ENCODE measurements around the gene FRA10AC1. TPM values are rescaled to one million over a fixed set of nuclear protein-coding genes. Genes with fewer than 3 reads are reported as not detected.
"Not testable (repeated sequence)": the region's sequence is repeated elsewhere in the genome, so short reads cannot be mapped to it uniquely, and the experiment has no call there.

The FRA10AC1 gene
- polyA plus RNA-seq, 1 experiment, result 12.1 TPM

DNA sequence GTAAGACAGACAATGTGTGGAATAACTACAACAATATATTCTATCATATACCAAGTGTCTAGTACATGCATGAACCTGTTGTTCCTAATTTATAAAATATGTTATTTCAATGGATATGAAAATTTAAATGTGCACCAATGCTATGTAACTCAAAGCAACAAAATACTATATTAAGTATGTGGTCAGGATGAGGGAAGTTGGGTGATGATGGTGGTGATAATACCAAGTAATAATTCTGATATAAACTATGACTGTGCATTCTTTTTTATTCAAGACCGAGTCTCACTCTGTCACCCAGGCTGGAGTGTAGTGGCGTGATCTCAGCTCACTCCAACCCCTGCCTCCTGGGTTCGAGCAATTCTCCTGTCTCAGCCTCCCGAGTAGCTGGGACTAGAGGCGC lies 2.1 kb upstream of the FRA10AC1 start:
- Histone ChIP-seq H3K9me3 (ENCODE audit: control insufficient read depth, insufficient read depth, low read length) (no peaks in the 10 kb centered on the region), H3K27ac (ENCODE audit: low read depth, low read length) (no peak overlapping the region), H3K4me3 (ENCODE audit: low read depth, low read length) (no peak overlapping the region), H3K27me3 (ENCODE audit: control insufficient read depth, insufficient read depth, low read length) (peaks cover 12% of the 10 kb centered on the region)
- TF ChIP-seq, protein P1, sequence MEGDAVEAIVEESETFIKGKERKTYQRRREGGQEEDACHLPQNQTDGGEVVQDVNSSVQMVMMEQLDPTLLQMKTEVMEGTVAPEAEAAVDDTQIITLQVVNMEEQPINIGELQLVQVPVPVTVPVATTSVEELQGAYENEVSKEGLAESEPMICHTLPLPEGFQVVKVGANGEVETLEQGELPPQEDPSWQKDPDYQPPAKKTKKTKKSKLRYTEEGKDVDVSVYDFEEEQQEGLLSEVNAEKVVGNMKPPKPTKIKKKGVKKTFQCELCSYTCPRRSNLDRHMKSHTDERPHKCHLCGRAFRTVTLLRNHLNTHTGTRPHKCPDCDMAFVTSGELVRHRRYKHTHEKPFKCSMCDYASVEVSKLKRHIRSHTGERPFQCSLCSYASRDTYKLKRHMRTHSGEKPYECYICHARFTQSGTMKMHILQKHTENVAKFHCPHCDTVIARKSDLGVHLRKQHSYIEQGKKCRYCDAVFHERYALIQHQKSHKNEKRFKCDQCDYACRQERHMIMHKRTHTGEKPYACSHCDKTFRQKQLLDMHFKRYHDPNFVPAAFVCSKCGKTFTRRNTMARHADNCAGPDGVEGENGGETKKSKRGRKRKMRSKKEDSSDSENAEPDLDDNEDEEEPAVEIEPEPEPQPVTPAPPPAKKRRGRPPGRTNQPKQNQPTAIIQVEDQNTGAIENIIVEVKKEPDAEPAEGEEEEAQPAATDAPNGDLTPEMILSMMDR (IDR thresholded peaks at IDR 0.05; ENCODE audit: low read depth, low read length), result no peak
- ChIA-PET CTCF (interaction anchor here (2.7 kb wide), 1 partner anchor 112 kb away, joined by 10 read pairs; no protein-coding TSS in a partner anchor), POLR2A (no interaction called here)
- no peak for DNase-seq (ENCODE audit: low read depth, low spot score)

DNA sequence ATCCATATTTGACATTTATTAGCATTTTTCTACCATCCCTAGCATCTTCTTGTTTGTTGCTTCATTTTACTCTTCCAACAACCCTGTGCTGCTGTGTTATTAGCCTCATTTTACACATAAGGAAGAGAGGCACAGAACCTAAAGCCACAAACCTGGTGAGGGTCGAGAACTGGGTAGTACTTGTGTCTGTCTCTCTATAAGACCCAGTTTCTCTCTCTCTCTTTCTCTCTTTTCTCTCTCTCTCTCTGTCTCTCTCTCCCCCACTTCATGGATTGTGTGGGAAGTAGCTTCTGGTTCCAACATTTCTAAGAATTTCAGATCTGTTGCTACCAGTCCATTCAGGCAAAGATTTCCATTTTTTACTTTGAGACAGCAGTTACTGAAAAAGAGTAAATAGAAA lies 1.4 kb upstream of the FRA10AC1 start:
- TF ChIP-seq, protein P1 (IDR thresholded peaks at IDR 0.05; ENCODE audit: low read depth, low read length), result no peak
- Histone ChIP-seq H3K9me3 (ENCODE audit: control insufficient read depth, insufficient read depth, low read length) (no peaks in the 10 kb centered on the region), H3K4me3 (ENCODE audit: low read depth, low read length) (no peak overlapping the region), H3K27me3 (ENCODE audit: control insufficient read depth, insufficient read depth, low read length) (peaks cover 7% of the 10 kb centered on the region), H3K27ac (ENCODE audit: low read depth, low read length) (no peak overlapping the region)
- ChIA-PET POLR2A (no interaction called here), CTCF (interaction anchor here (2.7 kb wide), 1 partner anchor 112 kb away, joined by 10 read pairs; no protein-coding TSS in a partner anchor)
- DNase-seq (ENCODE audit: low read depth, low spot score), result no peak

DNA sequence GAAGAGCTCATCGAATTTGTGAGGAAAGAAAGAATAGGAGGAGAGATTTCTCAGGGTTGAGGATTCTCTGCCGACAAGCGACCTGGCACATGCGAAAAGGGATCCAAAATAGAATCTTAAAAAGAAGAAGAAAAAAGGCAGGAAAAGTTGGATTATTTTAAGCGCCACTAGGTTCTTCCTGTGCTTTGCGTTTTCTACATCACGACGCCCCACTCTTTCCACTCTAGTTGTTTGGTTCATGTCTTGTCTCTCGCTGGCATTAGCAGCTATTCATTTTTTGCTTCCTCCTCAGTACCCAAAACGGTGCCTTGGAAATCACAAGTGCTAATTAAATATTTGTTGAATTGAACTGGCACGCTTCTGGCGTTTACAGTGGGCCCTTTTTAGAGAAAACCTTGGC lies 674 bp upstream of the FRA10AC1 start:
- peak overlapping the region; percentile 89 for H3K27ac ChIP-seq (ENCODE audit: low read depth, low read length)
- H3K9me3 ChIP-seq (ENCODE audit: control insufficient read depth, insufficient read depth, low read length), result no peaks in the 10 kb centered on the region
- ChIA-PET POLR2A (interaction anchor here (1.0 kb wide), 1 partner anchor 241 kb away, joined by 3 read pairs; no protein-coding TSS in a partner anchor), CTCF (interaction anchor here (1.1 to 2.1 kb wide), 4 partner anchors 111 to 741 kb away, joined by 3 to 22 read pairs (median 7); no protein-coding TSS in a partner anchor)
- peaks cover 7% of the 10 kb centered on the region for H3K27me3 ChIP-seq (ENCODE audit: control insufficient read depth, insufficient read depth, low read length)
- DNase-seq (ENCODE audit: low read depth, low spot score), result no peak
- TF ChIP-seq, protein P1 (IDR thresholded peaks at IDR 0.05; ENCODE audit: low read depth, low read length), result no peak
- H3K4me3 ChIP-seq (ENCODE audit: low read depth, low read length), result peak overlapping the region; percentile 80

DNA sequence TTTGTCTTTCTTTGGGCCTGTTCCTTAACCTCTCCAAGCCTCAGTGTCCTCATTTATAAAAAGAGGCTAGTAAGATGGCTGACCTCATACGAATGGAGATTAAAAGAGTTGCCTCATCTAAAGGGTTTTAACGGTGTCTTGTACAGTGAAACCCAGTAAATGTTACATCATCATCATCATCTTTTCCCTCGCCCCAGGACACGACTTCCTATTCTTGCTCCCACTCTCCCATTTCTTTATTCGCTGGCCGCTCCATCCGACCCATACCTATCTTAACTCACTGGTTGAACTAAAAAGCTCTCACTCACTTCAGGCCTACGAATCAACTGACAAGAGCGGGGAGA lies 554 bp downstream of the FRA10AC1 start:
- Histone ChIP-seq H3K9me3 (ENCODE audit: control insufficient read depth, insufficient read depth, low read length) (no peaks in the 10 kb centered on the region), H3K27ac (ENCODE audit: low read depth, low read length) (peak overlapping the region; percentile 88), H3K4me3 (ENCODE audit: low read depth, low read length) (peak overlapping the region; percentile 92), H3K27me3 (ENCODE audit: control insufficient read depth, insufficient read depth, low read length) (peaks cover 5% of the 10 kb centered on the region)
- ChIA-PET CTCF (interaction anchor here (0.7 to 2.1 kb wide), 8 partner anchors 15 to 157 kb away, joined by 3 to 22 read pairs (median 5); no protein-coding TSS in a partner anchor), POLR2A (interaction anchor here (0.6 to 1.0 kb wide), 2 partner anchors 109 to 240 kb away, joined by 3 to 4 read pairs; no protein-coding TSS in a partner anchor)
- TF ChIP-seq, protein P1 (IDR thresholded peaks at IDR 0.05; ENCODE audit: low read depth, low read length), result no peak
- DNase-seq (ENCODE audit: low read depth, low spot score), result no peak

DNA sequence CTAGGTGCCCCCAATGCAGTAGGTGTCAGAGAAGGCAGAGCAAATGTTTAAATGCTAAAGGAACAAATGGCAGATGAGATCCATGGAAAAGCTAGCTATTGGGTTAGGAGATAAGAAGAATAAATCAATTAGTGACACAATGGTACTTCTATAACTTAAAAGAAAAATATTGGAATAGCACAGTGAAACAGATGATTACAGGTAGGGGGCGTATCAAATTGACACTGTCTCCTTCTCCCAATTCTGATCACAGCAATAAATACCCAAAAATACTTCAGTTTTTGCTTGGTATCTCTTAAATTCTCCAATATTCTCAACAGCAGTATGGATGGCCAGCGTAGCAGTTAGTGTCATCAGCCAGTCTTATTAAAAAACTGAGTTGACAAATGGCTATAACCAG lies 5.2 kb downstream of the FRA10AC1 start:
- H3K27me3 ChIP-seq (ENCODE audit: control insufficient read depth, insufficient read depth, low read length), result no peaks in the 10 kb centered on the region
- no peak overlapping the region for H3K4me3 ChIP-seq (ENCODE audit: low read depth, low read length)
- CTCF ChIA-PET, result interaction anchor here (0.6 to 1.2 kb wide), 3 partner anchors 13 to 747 kb away, joined by 3 to 5 read pairs (median 4); no protein-coding TSS in a partner anchor
- DNase-seq (ENCODE audit: low read depth, low spot score), result no peak
- TF ChIP-seq, protein P1 (IDR thresholded peaks at IDR 0.05; ENCODE audit: low read depth, low read length), result no peak
- POLR2A ChIA-PET, result no interaction called here
- H3K9me3 ChIP-seq (ENCODE audit: control insufficient read depth, insufficient read depth, low read length), result no peaks in the 10 kb centered on the region
- no peak overlapping the region for H3K27ac ChIP-seq (ENCODE audit: low read depth, low read length)

DNA sequence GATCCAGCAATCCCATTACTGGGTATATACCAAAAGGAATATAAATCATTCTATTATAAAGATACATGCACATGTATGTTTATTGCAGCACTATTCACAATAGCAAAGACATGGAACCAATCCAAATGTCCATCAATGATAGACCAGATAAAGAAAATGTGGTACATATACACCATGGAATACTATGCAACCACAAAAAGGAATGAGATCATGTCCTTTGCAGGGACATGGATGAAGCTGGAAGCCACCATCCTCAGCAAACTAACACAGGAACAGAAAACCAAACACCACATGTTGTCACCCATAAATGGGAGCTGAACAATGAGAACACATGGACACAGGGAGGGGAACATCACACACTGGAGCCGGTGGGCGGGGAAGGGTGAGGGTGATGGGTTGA lies 5.8 kb downstream of the FRA10AC1 start:
- CTCF ChIA-PET, result interaction anchor here (1.2 kb wide), 1 partner anchor 12 kb away, joined by 5 read pairs; no protein-coding TSS in a partner anchor
- H3K4me3 ChIP-seq (ENCODE audit: low read depth, low read length); H3K27ac ChIP-seq (ENCODE audit: low read depth, low read length); H3K27me3 ChIP-seq (ENCODE audit: control insufficient read depth, insufficient read depth, low read length); POLR2A ChIA-PET; H3K9me3 ChIP-seq (ENCODE audit: control insufficient read depth, insufficient read depth, low read length); DNase-seq (ENCODE audit: low read depth, low spot score): not testable (repeated sequence)

Measured in AG04450 (cell line).